Common myeloid progenitor, CD34-positive (primary cell): ENCODE data around the gene LRRC58.
"Not testable (repeated sequence)": the region's sequence is repeated elsewhere in the genome, so short reads cannot be mapped to it uniquely, and the experiment has no call there.

ENCODE experiments used
- CTCF ChIA-PET: fragments of 350-600 bp; sonication (Branson Sonifier 250); formaldehyde crosslinking; loops from one replicate; lab custom pipeline; 2021; ENCODE audit warnings: antibody characterized with exemption; lab: Charles Lee
- POLR2A ChIA-PET: fragments of 350-600 bp; sonication (Branson Sonifier 250); formaldehyde crosslinking; loops from one replicate; lab custom pipeline; 2021; ENCODE audit warnings: antibody characterized with exemption; lab: Charles Lee
- DNase-seq, 3 donors: peaks; one replicate each; pipeline versions ENCODE4 v3.0.0 to v3.0.0-alpha.2; 2013
- H3K27ac ChIP-seq, 2 experiments: 1 replicate in 1 of 2; 2 replicates in 1 of 2; pipeline ENCODE4 v1.7.0; 2013; ENCODE audit warnings: inconsistent platforms in 2 of 2, low read length in 2 of 2, mild to moderate bottlenecking in 2 of 2, low read depth in 1 of 2, moderate library complexity in 1 of 2; ENCODE audit not compliant: severe bottlenecking in 2 of 2, insufficient read depth in 1 of 2, poor library complexity in 1 of 2
- H3K27me3 ChIP-seq, 5 experiments: replicated peaks in 2 of 5; 1 replicate in 3 of 5; 2 replicates in 2 of 5; pipeline versions ENCODE4 v1.6.1 to v1.7.0; 2013; ENCODE audit warnings: low read length in 4 of 5, mild to moderate bottlenecking in 2 of 5, moderate library complexity in 2 of 5, inconsistent platforms in 1 of 5; ENCODE audit not compliant: insufficient read depth in 5 of 5, control insufficient read depth in 4 of 5
- H3K36me3 ChIP-seq, 4 experiments: 1 replicate in 2 of 4; 2 replicates in 2 of 4; pipeline versions ENCODE4 v1.6.1 to v1.7.0; 2013; ENCODE audit warnings: low read length in 3 of 4, control low read depth in 1 of 4, mild to moderate bottlenecking in 1 of 4; ENCODE audit not compliant: control insufficient read depth in 4 of 4, insufficient read depth in 4 of 4
- H3K4me1 ChIP-seq, 4 experiments: 1 replicate in 3 of 4; 2 replicates in 1 of 4; pipeline versions ENCODE4 v1.6.1 to v1.7.1; 2013; ENCODE audit warnings: low read length in 3 of 4, mild to moderate bottlenecking in 3 of 4, control low read depth in 1 of 4, inconsistent platforms in 1 of 4, moderate library complexity in 1 of 4; ENCODE audit not compliant: control insufficient read depth in 4 of 4, insufficient read depth in 4 of 4; ENCODE audit errors: control extremely low read depth in 1 of 4
- H3K4me3 ChIP-seq, 7 experiments: 1 replicate in 4 of 7; 2 replicates in 3 of 7; pipeline versions ENCODE4 v1.5.1 to v1.7.0; 2013; ENCODE audit warnings: mild to moderate bottlenecking in 7 of 7, low read length in 6 of 7, moderate library complexity in 6 of 7, inconsistent platforms in 2 of 7, low read depth in 2 of 7, control low read depth in 1 of 7; ENCODE audit not compliant: insufficient read depth in 4 of 7, control insufficient read depth in 1 of 7; ENCODE audit errors: extremely low read depth in 1 of 7
- H3K9me3 ChIP-seq, 5 experiments: 1 replicate in 4 of 5; 2 replicates in 1 of 5; pipeline versions ENCODE4 v1.6.1 to v1.7.1; 2013; ENCODE audit warnings: low read length in 4 of 5, mild to moderate bottlenecking in 2 of 5, inconsistent platforms in 1 of 5, low read depth in 1 of 5, moderate library complexity in 1 of 5; ENCODE audit not compliant: control insufficient read depth in 4 of 5, insufficient read depth in 2 of 5; ENCODE audit errors: control extremely low read depth in 1 of 5
- WGBS: methylation state at CpG from one replicate; pipeline ENCODE4 v1.1.5; 2013; ENCODE audit not compliant: insufficient coverage; 5-methylcytosine and 5-hydroxymethylcytosine counted together

Gene LRRC58

DNA sequence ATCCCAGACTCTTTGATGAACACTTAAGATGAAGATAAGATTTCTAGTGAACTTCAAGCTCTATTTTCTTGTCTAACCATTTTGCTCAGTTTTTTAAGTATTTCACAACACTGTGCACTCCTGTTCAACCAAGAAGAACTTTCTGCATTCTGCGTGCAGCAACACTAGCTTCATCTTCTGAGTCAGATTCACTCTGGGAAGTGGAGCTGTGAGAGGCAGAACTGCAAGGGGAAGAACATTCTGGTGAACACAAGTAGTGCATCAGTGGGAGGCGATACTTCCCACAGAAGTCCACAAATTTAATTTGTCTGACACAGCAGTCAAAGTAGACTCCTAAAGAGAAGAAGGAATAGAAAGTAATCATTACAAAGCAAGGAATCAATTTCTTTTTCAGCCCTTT is 18.1 kb downstream of the LRRC58 start:
- H3K27me3 ChIP-seq, result no peaks in the 10 kb centered on the region
- WGBS, result no CpG with 5 or more reads among the region's 2 CpGs
- H3K27ac ChIP-seq, result no peak overlapping the region
- peaks cover 19 to 64% (median 41%) of the 10 kb centered on the region in 4 experiments for H3K36me3 ChIP-seq
- no peak overlapping the region for H3K4me3 ChIP-seq
- no peaks in the 10 kb centered on the region for H3K4me1 ChIP-seq
- no peak for DNase-seq
- ChIA-PET CTCF (interaction anchor here (1.1 to 2.3 kb wide), 3 partner anchors 9 to 18 kb away, joined by 3 to 7 read pairs (median 7); partner anchors contain the start of gene LRRC58), POLR2A (no interaction called here)
- H3K9me3 ChIP-seq, result no peaks in the 10 kb centered on the region

DNA sequence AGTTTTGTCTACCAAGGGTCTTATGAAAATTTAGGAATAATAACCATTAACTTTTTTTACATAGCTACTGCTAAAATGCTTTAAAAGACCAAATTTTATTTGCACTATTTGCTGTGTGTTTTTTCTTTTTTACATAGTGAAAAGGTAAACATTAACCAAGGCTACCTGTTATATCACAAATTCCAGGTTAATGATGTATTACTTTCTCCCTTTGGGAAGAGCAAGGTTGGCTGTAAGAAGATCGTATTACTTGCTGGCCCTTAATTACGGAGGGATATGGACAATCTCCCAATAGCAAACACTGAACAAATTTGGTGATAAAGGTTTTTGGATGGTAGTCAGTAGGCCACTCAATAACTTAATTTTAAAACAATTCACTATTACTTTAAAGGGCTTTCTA is 22.4 kb downstream of the LRRC58 start:
- no peak overlapping the region for H3K27ac ChIP-seq
- H3K4me3 ChIP-seq, result no peak overlapping the region
- H3K36me3 ChIP-seq, result peaks cover 9 to 57% (median 44%) of the 10 kb centered on the region in 4 experiments
- no CpG with 5 or more reads among the region's 2 CpGs for whole genome bisulfite sequencing
- ChIA-PET CTCF (no interaction called here), POLR2A (no interaction called here)
- no peaks in the 10 kb centered on the region for H3K27me3 ChIP-seq
- peaks cover 0 to 3% (median 0%) of the 10 kb centered on the region in 5 experiments for H3K9me3 ChIP-seq
- DNase-seq, result no peak
- H3K4me1 ChIP-seq, result no peaks in the 10 kb centered on the region

DNA sequence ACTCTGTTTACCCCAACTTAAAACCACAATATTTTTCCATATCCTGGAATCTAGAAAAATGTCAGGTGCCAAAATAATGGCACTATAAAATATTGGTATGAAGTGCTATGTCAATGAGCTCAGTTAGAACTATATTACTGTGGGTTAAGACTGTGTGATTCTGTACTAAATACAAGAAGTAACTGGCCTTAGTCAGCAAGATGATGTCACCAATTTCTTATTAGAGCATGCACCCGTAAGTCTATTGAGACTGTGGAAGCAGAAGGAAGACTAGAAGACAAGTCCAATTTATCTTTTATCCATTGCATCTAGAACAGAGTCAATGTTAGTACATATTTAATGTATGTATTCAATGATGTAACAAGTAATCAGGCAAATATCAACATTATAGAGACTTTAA is 25.0 kb downstream of the LRRC58 start:
- no peak for DNase-seq
- no CpG with 5 or more reads among the region's 1 CpG for WGBS
- H3K4me3 ChIP-seq, result no peak overlapping the region
- H3K27me3 ChIP-seq, result no peaks in the 10 kb centered on the region
- ChIA-PET POLR2A (no interaction called here), CTCF (no interaction called here)
- H3K27ac ChIP-seq, result no peak overlapping the region
- H3K36me3 ChIP-seq, result peaks cover 2 to 35% (median 26%) of the 10 kb centered on the region in 4 experiments
- no peaks in the 10 kb centered on the region for H3K4me1 ChIP-seq
- peaks cover 0 to 3% (median 0%) of the 10 kb centered on the region in 5 experiments for H3K9me3 ChIP-seq

DNA sequence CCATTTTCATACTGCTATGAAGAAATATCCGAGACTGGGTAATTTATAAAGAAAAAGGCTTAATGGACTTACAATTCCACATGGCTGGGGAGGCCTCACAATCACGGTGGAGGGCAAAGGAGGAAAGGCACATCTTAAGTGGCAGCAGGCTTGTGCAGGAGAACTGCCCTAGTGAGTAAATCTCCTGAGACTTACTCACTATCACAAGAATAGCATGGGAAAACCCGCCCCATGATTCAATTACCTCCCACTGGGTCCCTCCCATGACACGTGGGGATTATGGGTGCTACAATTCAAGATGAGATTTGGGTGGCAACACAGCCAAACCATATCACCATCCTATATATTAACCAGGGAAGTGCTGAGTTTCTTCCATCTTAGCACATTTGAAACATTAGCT is 25.4 kb downstream of the LRRC58 start:
- H3K9me3 ChIP-seq, H3K27ac ChIP-seq, POLR2A ChIA-PET, H3K4me3 ChIP-seq, CTCF ChIA-PET, DNase-seq, H3K27me3 ChIP-seq, H3K4me1 ChIP-seq: not testable (repeated sequence)
- peaks cover 2 to 31% (median 24%) of the 10 kb centered on the region in 4 experiments for H3K36me3 ChIP-seq
- WGBS, result 100% methylated on average over 3 of the region's 4 CpGs

DNA sequence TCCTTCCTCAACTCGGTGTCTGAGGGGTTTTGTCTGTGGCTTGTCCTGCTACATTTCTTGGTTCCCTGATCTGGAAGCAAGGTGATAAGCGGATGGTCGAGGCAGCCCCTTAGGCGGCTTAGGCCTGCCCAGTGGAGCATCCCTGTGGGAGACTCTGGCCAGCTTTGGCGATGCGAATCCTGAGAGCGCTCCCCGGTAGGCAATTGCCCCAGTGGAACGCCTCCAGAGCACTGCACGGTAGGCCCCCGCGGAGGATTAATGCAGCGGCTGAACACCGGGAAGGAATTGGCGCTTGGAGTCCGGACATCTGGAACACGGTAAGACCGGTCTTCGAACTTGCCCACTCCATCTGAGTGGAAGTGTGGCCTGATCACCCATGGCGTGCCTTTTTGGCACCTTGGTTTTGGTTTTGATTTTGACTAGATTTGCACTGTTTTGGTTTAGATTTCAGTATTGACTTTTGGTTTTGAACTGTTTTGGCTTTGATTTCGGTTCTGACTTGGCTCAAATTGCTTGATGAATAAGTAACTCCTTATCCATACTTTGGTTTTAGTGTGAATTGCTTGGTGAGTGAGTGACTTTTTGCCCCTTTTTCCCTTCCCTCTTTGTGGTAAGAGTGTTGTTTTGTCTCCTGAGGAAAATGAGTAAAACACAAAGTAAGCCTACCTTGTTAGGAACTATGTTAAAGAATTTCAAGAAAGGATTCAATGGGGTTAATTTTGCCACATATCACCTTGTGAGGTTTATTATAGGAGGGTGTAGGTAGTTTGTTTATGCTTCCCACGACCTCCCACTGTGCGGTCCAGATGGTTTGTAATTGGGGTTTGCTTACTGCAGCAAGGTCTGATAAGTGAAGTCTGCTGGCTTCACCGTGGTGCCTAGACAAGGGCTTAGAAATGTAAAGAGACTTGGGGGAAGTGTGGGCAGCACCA is 37.0 kb downstream of the LRRC58 start:
- POLR2A ChIA-PET, result no interaction called here

DNA sequence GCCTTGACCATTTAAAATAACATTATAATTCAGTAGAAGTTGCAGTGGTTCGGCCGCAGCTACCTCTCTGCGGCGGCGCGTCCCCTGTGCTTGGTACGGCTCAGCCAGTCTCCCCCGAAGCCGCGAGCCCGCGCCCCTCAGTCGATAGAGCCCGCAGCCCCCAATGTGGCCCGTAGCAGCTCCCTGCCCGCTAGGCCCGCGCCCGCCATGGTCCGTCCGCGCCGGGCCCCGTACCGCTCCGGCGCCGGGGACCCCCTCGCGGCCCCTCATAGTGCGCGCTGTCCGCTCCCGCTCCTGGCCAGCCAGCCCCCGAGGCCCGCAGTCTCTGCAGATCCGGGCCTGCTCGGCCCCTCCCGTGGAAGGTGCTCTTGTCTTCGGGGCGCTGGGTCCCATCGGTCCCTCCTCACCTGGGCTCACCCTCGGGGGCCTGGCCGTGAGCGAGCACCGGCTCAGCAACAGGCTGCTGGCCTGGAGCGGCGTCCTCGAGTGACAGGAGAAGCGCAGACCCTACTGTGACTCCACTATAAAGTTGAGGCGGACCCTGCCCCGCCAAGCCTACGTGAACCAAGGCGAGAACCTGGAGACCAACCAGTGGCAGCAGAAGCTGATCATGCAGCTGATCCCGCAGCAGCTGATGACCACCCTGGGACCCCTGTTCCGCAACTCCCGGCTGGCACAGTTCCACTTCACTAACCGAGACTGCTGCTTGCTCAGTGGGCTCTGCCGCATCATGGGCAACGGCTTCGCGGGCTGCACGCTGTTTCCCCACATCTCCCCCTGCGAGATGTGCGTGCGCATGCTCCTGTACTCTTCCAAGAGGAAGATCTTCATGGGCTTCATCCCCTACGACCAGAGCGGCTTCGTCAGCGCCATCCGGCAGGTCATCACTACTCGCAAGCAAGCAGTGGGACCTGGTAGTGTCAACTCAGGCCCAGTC is 42.4 kb downstream of the LRRC58 start:
- 83% methylated on average over 55 of the region's 72 CpGs for WGBS
- Histone ChIP-seq H3K4me3 (no peak overlapping the region), H3K27ac (no peak overlapping the region), H3K36me3 (no peaks in the 10 kb centered on the region), H3K4me1 (no peaks in the 10 kb centered on the region), H3K27me3 (peaks cover 0 to 16% (median 0%) of the 10 kb centered on the region in 5 experiments), H3K9me3 (peaks cover 0 to 15% (median 11%) of the 10 kb centered on the region in 5 experiments)
- POLR2A ChIA-PET, result no interaction called here
- DNase-seq, result no peak
- CTCF ChIA-PET, result no interaction called here

More for the DNA sequence above, 37.0 kb downstream of the LRRC58 start:
- Histone ChIP-seq H3K4me3 (no peak overlapping the region), H3K27me3 (peaks cover 0 to 6% (median 0%) of the 10 kb centered on the region in 5 experiments), H3K36me3 (peaks cover 0 to 3% (median 0%) of the 10 kb centered on the region in 4 experiments), H3K27ac (no peak overlapping the region), H3K9me3 (peaks cover 0 to 27% (median 11%) of the 10 kb centered on the region in 5 experiments), H3K4me1 (no peaks in the 10 kb centered on the region)
- CTCF ChIA-PET, result no interaction called here
- no peak for DNase-seq
- WGBS, result 94% methylated on average over 23 of the region's 24 CpGs
